Stimulated activated CD4-positive, alpha-beta T cell treated with anti-CD3 and anti-CD28 coated beads, Interleukin-15, amount 100 ng/mL, for 1 hour (primary cell): Measurements from ENCODE around the gene LTBR.

Source experiments
- DNase-seq, 2 donors: peaks; one replicate each; pipeline ENCODE4 v3.0.0-alpha.2; 2020; ENCODE audit warnings: low read depth in 1 of 2, low spot score in 1 of 2

The LTBR gene

DNA sequence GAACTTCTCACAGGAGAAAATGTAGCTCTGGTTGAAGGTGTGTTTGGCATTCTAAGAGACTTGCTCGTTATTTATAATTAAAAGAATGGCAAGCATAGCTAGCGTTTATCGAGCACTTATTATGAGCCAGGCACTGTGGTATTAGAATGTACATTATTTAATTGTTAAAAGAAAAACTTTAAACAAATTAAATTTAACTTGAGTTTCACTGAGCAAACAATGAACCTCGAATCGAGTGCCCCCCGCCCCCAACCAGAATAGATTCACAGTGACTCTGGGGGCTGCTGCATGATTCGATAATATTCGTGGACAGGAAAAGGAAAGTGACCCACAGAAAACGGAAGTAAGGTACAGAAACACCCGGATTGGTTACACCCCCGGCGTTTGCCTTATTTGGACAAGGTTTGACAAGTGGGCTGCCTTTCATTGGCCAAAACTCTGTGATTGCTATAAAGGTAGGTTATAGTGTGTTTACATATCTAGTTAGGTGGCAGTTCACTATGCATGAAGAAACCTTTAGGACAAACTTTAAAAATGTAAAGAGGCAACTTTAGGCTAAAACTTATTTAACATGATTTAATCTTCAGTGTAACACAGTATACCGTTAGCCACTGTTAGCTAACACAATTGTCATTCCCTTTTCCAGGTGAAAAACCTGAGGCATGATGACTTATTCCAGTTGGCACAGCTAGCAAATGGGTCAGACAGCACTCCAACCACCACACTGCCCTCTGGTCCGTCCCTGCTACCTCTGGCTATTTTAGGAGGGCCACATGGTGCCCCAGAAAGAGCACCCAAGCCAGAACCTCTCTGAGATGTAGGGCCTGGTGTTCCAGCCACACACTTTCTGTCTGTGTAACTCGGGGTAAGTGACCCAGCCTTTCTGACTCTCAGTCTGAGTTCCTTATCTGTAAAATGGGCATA lies 15.7 kb upstream of the LTBR start:
- DNase-seq: no peak

DNA sequence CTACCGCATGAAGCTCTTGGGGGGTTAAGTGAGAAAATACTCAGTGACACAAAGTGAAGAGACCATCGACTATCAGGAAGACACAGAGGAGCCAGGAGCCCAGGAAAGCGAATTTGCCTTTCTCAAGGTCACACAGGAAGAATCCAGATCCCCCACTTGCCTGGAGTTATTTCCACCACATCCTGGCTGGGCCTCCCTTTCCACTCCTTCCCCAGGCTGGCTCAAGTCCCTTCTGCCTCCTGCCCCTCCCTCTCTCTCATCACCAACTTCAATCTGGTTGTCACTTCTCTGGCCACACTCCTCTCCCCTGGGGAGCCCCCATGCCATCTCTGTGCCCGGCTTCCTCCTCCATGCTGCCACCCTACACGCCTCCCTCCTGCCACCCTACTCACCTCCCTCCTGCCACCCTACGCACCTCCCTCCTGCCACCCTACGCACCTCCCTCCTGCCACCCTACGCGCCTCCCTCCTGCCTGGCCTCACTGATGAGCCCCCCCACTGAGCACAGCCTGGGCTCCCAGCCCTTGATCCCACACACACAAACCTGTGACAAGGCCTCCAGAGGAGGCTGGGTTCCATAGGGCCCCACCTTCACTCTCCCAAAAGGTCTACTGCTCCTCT lies 14.9 kb upstream of the LTBR start:
- no peak for DNase-seq

DNA sequence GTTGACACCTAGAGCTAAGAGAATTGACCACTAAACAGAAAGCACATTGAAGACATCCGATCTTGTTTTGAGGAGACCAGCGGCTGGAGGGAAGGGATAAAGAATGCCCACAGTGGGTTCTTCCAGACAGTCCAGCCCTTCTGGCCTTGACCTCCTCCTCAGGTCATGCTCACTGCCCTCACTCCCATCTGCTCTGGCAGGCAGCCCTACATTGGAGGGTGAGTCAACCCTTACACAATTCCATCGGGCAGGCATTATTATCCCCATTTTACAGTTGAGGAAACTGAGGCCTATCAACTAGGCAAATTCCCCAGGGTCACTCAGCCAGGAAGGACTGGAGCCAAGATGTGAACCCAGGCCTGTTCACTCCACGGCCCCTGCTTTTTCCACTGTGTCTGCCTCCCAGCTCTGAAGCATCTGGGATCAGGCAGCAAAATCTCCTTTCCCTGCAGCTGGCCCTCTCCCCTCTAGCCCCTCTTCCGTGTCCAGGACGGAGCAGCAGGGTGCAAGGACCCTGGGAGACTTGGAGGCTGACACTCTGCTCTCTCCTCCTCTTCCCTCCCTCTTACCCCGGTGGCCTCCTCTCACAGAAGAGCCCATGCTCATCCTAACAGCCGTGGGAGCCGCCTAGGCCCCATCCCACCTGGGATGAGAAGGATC lies 13.9 kb upstream of the LTBR start:
- DNase-seq: no peak

DNA sequence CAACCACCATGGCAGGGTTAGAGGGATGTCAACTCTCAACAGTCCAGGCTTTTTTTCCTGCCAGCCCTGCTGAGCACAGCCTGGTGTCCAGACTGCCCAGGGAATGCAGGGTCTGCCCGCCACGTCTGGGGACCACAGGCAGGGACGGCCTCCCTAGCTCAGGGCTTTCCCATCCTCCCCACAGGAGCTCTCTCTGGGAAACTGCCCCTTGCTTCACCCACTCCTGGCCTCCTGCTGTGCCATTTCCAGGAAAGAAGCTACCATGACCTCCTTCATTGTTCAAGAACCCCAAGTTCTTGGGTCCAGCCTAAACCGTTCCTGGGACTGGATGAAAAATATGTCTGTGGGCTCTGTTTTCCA lies 13.4 kb upstream of the LTBR start:
- no peak for DNase-seq

DNA sequence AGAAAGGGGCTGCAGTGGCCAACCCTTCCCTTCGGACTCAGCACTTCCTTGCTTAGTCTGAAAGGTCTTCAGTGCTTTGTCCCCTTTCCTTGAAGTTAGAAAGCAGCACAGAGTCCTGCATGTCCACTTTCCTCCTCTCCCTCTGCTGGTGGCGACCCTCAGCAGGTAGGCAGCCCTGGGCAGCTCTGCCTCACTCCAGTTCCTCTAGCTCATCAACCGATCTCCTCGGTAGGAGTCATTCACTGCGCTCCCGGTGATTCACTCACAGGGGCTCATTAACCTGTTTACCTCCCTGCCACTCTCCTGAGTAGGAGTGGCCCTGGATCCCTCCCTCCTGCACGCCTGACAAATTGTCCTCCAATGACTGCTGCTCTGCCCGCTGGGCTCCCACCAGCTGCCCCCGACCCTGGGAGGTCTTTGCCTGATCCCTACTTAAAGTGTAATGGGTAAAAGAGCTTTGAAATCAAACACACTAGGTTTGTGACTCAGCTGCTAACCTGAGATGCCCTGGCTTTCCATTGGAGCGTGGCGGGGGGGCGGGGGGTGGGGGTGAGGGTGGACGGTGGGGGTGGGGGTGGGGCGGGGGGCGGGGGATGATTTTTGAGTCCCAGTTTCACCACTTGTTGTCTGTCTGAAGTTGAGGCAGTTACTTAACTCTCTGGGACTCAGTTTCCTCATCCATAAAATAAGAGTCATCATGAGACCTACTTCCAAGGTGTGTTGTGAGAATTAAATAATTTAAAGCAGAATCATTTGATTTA lies 12.8 kb upstream of the LTBR start:
- DNase-seq: no peak

DNA sequence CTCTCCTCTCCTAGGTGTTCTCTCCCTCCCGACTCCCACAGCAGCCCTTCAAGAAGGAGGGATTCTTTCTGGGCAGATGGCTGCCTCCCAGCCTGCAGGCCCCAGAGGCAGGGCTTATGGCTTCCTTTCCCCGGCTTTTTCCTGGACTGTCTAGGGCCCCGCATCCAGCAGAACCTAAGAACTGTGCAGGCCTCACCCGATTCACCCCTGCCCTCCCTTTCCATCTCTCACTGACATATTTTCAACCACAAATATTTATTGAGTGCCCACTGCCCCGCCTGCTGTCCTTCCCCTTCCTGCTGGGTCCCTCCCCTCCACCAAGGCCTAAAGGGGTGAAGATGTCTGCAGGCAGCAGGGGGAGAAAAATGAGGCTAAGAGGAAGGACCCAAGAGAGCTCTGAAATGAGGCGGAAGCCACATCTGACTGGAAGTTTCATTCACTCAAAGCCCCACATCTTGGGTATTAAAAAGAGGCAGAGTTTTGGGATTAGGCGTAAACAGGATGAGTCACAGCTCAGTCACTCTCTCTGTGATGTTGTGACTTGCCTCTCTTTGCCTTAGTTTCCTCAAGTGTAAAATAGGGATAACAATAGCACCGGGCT lies 11.5 kb upstream of the LTBR start:
- DNase-seq: no peak

DNA sequence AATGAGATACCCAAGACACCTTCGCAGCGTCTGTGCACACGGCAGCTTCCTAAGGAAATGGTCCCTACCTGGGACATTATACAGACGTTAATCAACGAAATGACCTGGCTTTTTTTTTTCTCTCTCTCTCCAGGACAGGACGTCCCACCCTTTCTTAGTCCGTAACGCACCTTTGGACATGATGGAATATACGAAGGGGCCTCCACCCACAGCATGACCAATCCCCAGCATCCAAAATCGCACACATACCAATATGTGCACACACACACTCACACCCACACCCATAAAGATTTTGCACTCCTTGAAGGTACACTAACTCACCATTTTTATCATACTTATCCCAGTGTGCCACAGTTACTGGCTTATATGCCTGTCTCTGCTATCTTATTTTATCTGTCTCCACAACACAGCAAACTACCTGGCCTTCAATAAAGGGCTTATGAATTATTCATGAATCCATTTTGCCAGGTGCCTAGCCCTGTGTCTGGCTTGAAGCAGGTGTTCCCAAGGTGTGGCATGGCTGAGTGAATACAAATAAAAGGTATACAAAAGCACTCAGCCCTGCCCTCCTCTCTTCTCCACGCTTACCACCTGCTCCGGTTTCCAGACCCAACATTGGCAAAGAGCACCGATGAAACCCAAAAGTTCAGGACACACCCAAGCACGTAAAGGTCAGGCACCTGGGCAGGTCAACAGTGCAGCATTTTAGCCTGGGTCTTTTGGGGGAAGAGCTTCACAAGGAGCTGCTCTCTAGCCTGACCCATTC lies 10.8 kb upstream of the LTBR start:
- DNase-seq: no peak

DNA sequence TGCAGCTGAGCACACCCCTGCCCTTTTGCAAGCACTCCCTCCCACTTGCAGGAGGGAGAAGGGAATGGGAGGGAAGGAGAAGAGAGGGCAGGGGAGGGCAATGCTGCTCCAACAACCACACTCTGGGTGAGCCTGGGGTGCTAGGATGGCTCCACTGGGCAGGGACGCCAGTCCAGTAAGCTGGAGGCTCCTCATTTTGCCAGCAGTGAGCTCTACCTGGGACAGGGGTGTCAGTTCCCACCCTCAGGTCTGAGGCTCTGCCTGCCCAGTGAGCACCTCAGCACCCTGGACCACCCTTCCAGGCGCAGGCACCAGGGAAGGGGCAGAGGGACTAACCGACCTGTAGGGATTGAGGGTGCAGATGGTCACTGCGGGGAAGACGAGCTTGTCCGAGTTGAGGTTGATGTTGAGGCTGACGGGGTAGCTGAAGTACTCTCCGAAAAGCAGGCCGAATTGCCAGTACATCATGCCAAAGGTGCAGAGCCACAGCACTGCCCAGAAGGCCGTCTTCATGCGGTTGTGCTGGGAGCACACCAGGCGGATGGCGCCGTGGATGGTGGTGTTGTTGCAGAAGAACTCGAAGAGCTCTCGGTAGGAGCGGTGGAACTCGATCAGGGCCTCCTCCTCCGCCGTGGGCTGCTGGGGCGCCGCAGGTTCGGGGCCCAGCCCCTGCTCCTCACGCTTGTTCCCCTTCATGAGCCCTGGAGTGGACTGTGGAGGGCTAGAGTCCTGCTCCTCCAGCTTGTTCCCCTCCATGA lies 9.8 kb upstream of the LTBR start:
- no peak for DNase-seq

DNA sequence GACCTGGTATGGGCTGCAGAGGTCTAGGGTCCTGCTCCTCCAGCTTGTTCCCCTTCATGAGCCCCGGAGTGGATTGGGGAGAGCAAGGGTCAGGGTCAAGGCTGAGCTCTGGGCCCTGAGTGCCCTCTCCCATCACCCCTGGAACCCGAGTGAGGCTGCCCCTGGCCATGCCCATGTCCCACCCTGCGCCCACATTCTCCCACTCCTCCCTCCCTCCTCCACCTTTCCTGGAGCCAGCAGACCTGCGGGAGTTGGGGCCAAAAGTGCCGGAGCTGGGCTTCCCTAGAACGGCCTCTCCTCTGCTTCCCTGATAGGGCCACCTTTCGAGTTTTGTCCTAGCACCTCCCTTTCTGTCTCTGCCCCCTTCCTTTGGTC lies 9.2 kb upstream of the LTBR start:
- DNase-seq: no peak

DNA sequence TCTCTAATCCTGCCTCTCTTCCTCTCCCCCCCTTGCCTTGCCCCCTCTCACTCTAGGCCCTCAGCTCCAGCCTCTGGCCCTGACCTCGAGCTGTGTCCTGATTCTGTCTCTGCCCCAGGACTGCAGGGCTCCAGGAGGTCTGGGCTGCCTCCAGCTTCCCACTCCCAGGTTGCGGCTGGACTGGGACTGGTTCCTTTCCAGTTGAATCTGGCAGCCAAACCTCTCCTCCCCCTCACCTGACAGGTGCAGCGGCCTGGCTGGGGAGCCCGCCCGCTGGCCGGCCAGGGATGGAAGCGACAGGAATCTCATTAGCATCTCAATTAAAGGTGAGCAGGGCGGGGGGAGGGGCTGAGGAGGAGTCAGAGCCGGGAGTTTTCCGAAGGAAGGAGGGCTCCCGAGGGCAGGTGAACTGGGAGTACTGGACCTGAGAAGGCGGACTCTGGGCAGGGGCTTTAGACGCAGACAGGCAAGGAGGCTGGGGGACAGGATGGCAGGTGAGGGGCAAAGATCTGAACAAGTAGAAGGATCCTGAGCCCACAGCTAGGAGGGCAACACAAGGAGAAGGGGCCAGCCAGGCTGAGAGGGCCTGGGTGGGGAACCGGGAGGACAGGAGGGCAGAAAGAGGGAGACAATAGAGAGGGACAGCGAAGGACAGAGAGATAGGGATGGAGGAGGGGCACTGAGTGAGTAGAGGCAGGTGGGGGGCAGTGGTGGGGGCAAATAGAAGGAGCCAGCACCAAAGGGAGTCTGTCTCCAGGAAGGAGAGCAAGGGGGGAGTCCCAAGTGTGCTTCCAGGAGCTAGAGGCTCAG lies 8.5 kb upstream of the LTBR start, which contains the start of gene SCNN1A:
Gene SCNN1A (minus strand): TSS at position 295 of the 810 bp plus-strand sequence. CDS start 780 bp downstream, outside the sequence.
- no peak for DNase-seq

DNA sequence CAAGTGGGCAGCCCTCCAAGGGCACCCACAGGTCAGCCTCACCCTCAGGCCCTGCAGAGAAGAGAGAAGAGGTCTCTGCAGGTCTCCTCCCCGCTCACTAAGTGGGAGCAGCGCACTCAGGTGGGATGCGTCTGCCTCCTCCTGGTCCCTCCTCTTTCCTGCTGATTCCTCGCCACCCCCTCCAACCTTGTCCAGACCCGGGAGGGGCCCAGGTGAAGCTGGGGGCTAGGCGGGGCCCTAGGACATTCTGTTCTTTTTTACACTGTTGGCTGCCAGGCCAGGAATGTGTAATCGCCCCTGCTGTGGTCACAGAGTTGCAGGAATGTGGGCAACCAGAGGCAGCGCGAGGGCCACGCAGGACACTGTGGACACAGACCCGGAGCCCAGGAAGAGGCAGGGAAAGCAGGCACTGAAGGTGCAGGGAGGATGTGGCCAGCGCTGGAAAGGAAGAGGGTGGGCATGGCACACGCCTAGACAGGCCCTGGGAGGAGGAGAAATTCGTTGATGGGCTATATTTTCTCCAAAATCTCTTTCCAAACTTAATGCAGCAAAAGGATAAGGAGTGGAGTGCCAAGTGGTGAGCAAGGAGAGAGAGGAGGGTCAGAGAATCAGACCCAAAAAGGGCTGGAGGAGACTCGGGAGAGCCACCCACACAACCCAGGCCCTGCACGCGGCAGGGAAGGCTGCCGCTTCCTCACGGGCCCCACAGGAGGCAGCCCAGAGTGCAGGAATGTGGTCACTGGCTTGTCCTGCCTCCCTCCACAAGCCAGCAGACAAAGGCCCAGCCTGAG lies 7.7 kb upstream of the LTBR start:
- DNase-seq: no peak

DNA sequence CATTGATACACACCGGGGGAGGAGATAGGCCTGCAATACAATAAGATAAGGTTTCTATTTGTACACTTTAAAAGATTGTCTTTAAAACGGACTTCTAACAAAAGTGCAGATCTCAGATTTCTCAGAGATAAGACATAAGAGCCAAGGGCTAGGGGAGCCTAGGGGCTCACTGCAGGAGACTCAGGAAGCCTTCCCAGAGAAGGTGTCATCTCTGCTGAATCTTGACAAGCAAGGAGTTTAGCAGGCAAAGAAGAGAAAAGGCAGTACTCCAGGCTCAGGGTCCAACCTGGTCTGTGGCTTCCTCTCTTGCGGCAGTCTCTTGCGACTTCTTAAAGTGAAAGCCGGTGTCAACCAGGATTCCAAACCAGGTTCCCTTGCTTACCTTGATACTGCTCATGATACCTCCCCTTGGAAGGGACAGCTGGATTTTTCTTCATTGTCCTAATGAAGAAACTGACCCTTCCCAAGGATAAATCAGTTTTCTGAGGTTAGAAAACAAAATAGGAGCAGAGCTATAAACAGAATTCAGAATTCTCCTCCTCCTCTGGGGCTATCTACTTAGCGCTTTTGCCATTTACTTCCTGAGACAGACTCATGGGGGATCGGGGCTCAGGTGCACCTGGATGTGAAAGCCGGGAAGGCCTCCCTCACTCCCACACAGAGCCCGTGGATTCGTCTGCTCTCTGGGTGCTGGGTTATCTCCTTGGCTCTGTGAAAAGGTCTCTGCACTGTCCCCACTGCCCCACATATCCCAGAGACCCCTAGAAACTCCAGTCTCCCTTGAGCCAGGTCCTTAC lies 6.9 kb upstream of the LTBR start:
- no peak for DNase-seq

DNA sequence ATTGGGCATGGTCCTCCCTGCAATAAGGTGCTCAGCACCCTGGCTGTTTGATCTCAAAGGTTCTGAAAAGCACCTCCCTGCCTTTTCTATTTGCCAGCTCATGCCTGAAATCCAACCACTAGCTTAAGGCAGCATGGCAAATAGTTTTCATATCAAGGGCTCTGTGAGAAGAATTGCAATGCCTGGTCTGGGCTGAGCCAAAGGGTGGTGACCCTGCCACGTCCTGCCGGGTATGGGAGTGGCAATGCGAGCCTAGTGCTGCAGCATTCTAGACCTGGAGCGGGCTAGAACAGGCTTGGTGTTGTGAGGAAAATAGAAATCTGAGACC lies 6.3 kb upstream of the LTBR start:
- no peak for DNase-seq

DNA sequence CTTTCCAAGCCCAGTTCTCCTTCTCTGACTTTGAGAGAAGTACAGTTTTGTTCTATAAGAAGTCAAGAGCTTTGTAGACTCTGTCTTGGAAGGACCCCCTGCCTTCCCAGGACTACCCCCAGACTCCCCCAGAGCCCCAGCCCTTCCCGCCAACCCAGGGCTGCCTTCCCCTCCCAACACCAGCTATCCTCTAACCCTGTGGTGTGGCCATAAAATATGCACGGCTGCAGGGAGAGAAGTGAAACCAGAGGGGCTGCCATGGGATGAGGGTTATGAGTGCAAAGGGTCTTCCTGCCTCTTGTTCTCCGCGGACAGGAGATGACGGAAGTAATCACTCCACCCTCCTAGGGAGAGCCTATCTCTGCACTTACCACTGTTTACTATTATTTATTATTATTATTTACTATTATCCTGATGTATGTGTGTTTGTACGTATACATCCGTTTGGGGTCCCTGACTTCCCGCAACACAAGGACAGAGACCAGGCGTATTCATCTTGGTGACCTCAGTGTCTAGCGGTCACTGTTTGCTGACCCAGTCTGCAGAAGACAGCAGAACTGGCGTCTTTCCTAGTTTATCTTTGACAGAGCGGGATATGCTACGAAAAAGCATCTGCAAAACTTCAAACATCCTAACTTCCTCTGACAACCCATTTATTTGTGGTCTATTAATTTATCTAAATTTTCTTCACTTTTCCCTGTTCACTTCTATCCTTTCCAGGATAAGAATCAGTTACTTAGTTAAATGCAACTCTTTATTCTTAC lies 5.1 kb upstream of the LTBR start:
- no peak for DNase-seq

DNA sequence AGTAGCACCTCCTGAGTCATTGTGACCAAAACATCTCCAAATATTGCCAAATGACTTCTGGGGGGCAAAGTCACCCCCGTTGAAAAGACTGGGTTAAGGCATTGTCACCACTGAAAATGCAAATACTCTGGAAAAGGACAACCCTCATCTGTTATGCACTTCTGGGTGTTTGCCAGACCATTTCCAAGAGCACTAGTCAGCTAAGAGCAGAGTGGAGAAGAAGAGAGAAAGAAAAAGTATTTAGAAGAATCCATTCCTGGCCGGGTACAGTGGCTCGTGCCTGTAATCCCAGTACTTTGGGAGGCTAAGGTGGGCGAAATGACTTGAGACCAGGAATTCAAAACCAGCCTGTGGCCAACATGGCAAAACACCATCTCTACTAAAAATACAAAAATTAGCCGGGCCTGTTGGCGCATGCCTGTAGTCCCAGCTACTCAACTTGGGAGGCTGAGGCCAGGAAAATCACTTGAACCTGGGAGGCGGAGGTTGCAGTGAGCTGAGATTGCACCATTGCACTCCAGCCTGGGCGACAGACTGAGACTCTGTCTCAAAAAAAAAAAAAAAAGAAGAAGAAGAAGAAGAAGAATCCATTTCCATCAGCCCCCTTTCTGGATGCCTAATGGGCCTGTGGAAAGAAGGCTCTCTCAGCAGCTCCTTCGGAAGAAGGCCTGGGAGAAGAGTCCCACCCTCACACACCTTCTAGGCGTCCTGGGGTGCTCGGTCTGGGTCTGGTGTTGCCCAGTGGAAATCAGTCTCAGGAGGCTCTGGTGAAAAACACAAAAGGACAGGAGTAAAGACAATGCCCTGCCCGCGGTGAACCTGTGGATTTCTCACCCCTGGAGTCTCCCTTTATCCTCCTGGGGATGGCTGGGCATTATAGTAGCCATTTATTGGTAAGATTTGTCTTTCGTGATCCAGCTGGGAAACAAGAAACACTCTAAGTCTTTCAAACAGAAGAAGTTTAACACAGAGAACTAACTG lies 3.5 kb upstream of the LTBR start:
- DNase-seq: no peak
